Smooth muscle cell (in vitro differentiated cells): Measurements from ENCODE around the gene RGS19. TPM values are rescaled to one million over a fixed set of nuclear protein-coding genes. Genes with fewer than 3 reads are reported as not detected.
A peak's percentile ranks its signal among the peaks of the same experiment; 100 is the strongest.

Source experiments
- DNase-seq: peaks from one replicate; lab custom pipeline; 2025; ENCODE audit not compliant: unreplicated experiment; lab: John Stamatoyannopoulos, UW
- H2AFZ ChIP-seq: fragments of 200-600 bp; sonication (generic); 2 replicates; pipeline ENCODE4 v1.6.0; 2016; ENCODE audit warnings: antibody characterized with exemption, low read depth, mild to moderate bottlenecking
- H3F3A ChIP-seq: fragments of 200-600 bp; sonication (generic); 2 replicates; pipeline ENCODE4 v1.6.0; 2017; ENCODE audit warnings: antibody characterized with exemption, low read depth
- H3K27ac ChIP-seq: fragments of 200-600 bp; sonication (generic); 2 replicates; pipeline ENCODE4 v1.5.1; 2016; ENCODE audit warnings: low read depth, mild to moderate bottlenecking
- H3K27me3 ChIP-seq: fragments of 200-600 bp; sonication (generic); 2 replicates; pipeline ENCODE4 v1.6.1; 2016; ENCODE audit warnings: low read depth, mild to moderate bottlenecking
- H3K36me3 ChIP-seq: fragments of 200-600 bp; sonication (generic); 2 replicates; pipeline ENCODE4 v1.5.1; 2016; ENCODE audit warnings: low read depth
- H3K4me1 ChIP-seq: fragments of 200-600 bp; sonication (generic); 2 replicates; pipeline ENCODE4 v1.5.1; 2016; ENCODE audit warnings: low read depth
- H3K4me2 ChIP-seq: fragments of 200-600 bp; sonication (generic); 2 replicates; pipeline ENCODE4 v1.6.0; 2016; ENCODE audit warnings: mild to moderate bottlenecking
- H3K4me3 ChIP-seq: fragments of 200-600 bp; sonication (generic); 2 replicates; pipeline ENCODE4 v1.5.1; 2016; ENCODE audit warnings: mild to moderate bottlenecking
- H3K79me2 ChIP-seq: fragments of 200-600 bp; sonication (generic); 2 replicates; pipeline ENCODE4 v1.6.0; 2016; ENCODE audit warnings: low read depth, mild to moderate bottlenecking
- H3K9ac ChIP-seq: fragments of 200-600 bp; sonication (generic); 2 replicates; pipeline ENCODE4 v1.6.0; 2016; ENCODE audit warnings: low read depth
- H3K9me3 ChIP-seq: fragments of 200-600 bp; sonication (generic); replicated peaks from 2 replicates; pipeline ENCODE4 v1.5.1; 2016; ENCODE audit warnings: low read depth
- H4K20me1 ChIP-seq: fragments of 200-600 bp; sonication (generic); 2 replicates; pipeline ENCODE4 v1.6.0; 2016; ENCODE audit warnings: low read depth
- WGBS: methylation state at CpG from one replicate; pipeline ENCODE4 v1.1.7; 2016; ENCODE audit warnings: low lambda C conversion rate; 5-methylcytosine and 5-hydroxymethylcytosine counted together
- polyA plus RNA-seq: library from polyadenylated mRNA; unstranded; fragments of >200 nt; fragmentation: Nextera tagmentation; extraction: Ambion mirVana; gene quantifications from 2 replicates; pipeline ENCODE4 v1.2.1, GENCODE V29; 2016
- total RNA-seq: library from RNA; depleted of rRNA; stranded (reverse); fragments of >200 nt; gene quantifications from 2 replicates; pipeline ENCODE4 v1.2.3, GENCODE V29; 2014
- TF ChIP-seq, protein P1 (sequence below): fragments of 200-600 bp; sonication (generic); IDR thresholded peaks from 2 replicates; pipeline ENCODE4 v1.5.1; 2017; ENCODE audit warnings: borderline replicate concordance, mild to moderate bottlenecking, antibody characterized with exemption; ENCODE audit not compliant: insufficient read depth, poor library complexity, severe bottlenecking

The RGS19 gene
- total and polyA plus RNA-seq, 2 experiments from 2014 or later = 17.4 to 24.6 TPM

DNA sequence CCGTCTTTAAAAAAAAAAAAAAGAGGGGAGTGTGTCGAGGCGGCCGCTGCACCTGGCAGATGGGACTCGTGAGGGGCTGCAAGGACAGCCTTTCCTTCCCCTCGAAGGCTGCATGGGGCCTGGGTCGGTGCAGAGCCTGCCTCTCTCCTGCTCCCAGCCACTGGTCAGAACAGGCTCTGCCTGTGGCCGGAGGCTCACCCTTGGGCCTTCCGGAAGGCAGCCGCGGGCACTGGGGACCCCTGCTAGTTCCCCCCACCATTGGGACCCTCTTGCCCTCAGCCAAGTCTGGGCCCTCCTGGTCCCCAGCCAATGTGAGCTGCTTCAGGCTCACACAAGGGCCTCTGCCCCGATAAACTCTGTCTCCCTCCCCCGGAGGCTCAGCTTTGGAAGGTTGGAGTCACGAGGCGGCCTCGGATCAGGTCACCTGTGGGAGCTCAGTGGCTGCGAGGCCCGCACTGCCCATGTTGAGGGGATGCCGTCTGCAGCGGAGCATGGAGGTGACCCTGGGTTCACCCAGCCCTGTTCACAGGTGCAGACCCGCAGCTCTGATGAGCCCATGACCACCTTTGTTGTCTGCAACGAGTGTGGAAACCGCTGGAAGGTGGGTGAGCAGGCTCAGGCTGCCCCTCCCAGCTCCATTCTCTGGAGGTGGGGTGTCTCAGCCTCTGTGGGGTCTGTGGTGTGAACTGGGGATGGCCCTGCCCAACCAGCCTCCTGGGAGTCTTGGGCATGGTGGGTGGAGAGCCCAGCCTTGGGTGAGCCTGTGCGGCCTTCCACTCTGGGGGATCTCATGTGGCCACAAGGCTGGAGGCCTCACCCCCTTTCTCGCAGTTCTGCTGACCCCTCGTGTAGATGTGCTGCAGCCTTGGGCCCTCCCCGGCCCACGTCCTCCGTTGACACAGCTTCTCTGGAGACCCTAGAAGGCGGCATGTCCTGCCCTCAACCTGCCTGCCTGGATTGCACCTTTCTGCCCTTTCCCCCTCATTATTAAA lies 7.7 kb downstream of the RGS19 start:
- TF ChIP-seq, protein P1, sequence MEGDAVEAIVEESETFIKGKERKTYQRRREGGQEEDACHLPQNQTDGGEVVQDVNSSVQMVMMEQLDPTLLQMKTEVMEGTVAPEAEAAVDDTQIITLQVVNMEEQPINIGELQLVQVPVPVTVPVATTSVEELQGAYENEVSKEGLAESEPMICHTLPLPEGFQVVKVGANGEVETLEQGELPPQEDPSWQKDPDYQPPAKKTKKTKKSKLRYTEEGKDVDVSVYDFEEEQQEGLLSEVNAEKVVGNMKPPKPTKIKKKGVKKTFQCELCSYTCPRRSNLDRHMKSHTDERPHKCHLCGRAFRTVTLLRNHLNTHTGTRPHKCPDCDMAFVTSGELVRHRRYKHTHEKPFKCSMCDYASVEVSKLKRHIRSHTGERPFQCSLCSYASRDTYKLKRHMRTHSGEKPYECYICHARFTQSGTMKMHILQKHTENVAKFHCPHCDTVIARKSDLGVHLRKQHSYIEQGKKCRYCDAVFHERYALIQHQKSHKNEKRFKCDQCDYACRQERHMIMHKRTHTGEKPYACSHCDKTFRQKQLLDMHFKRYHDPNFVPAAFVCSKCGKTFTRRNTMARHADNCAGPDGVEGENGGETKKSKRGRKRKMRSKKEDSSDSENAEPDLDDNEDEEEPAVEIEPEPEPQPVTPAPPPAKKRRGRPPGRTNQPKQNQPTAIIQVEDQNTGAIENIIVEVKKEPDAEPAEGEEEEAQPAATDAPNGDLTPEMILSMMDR = no peak
- H2AFZ ChIP-seq = no peak overlapping the region

DNA sequence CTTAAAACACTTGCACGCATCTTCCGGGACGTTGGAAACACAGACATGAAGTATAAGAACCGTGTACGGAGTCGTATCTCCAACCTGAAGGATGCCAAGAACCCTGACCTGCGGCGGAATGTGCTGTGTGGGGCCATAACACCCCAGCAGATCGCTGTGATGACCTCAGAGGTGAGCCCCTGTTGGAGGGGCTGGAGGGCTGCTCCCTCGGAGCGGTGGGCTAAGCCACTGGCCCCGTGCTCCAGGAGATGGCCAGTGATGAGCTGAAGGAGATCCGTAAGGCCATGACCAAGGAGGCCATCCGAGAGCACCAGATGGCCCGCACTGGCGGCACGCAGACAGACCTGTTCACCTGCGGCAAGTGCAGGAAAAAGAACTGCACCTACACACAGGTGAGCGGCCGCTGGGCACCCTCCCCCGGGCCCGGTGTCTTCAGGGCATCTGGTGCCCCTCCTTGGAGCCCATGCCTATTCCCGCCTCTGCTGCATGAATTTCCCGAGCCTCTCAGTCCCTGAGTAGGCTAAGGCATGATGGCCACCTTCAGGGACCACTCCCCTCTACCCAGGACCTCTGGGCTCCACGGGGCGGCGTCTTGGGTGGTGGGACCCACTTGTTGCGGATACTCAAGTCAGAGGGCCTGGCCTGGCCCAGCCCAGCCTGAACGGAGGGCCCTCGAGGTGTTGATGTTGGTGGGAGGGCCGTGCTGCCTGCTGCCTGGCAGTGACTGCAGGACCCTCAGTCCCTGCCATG lies 8.9 kb downstream of the RGS19 start:
- Histone ChIP-seq H3K79me2 (no peaks in the 10 kb centered on the region), H3K9me3 (no peaks in the 10 kb centered on the region), H3K9ac (no peak overlapping the region), H3K4me1 (no peaks in the 10 kb centered on the region), H4K20me1 (no peaks in the 10 kb centered on the region), H3K4me2 (no peak overlapping the region), H3K27ac (no peak overlapping the region), H3K4me3 (no peak overlapping the region), H3F3A (no peaks in the 10 kb centered on the region), H3K27me3 (no peaks in the 10 kb centered on the region), H2AFZ (no peak overlapping the region), H3K36me3 (no peaks in the 10 kb centered on the region)
- 97% methylated on average over 31 of the region's 31 CpGs for WGBS
- DNase-seq = no peak
- TF ChIP-seq, protein P1 = no peak

More for the DNA sequence above, 7.7 kb downstream of the RGS19 start:
- Histone ChIP-seq H3K27ac (no peak overlapping the region), H3K4me2 (no peak overlapping the region), H3K27me3 (no peaks in the 10 kb centered on the region), H3K36me3 (no peaks in the 10 kb centered on the region), H3F3A (no peaks in the 10 kb centered on the region), H3K4me3 (no peak overlapping the region), H3K4me1 (no peaks in the 10 kb centered on the region), H3K79me2 (no peaks in the 10 kb centered on the region), H3K9me3 (no peaks in the 10 kb centered on the region), H4K20me1 (no peaks in the 10 kb centered on the region), H3K9ac (no peak overlapping the region)
- 94% methylated on average over 28 of the region's 30 CpGs for WGBS
- DNase-seq = no peak

DNA sequence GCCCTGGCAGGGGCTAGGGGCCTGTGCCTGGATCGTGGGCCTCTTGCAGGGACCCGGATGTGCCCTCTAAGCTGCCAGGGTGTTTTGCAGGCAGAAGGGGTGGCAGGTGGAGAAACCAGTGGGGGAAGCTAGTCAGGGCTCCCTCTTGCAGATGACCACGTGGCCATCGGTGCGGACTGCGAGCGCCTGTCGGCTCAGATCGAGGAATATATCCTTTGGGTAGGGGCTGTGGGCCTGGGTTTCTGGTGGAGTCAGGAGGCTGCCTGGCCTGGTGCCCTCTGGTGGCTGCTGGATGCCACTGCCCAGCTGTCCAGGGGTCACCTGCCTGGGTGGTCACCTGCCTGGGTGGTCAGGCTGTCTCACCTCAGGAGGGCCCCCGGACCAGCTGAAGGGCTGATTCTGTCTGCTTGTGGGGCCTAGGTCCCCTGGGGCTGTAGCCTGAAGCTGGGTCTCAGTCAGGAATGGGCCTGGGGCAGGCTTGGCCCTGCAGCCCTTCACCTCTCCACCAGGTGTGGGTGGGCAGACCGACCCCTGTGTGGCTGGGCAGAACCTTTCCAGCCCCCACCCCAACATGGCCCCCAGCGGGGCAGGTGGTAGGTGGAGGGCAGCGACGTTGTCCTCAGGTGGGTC lies 9.6 kb downstream of the RGS19 start:
- TF ChIP-seq, protein P1 = peak; percentile 72
- Histone ChIP-seq H2AFZ (no peak overlapping the region), H4K20me1 (peaks cover under 1% of the 10 kb centered on the region), H3K4me3 (no peak overlapping the region), H3K27ac (no peak overlapping the region), H3K4me2 (no peak overlapping the region), H3K27me3 (no peaks in the 10 kb centered on the region), H3K4me1 (no peaks in the 10 kb centered on the region), H3K9ac (no peak overlapping the region), H3K79me2 (no peaks in the 10 kb centered on the region), H3F3A (no peaks in the 10 kb centered on the region), H3K36me3 (no peaks in the 10 kb centered on the region), H3K9me3 (no peaks in the 10 kb centered on the region)
- DNase-seq = no peak
- 81% methylated on average over 14 of the region's 14 CpGs for WGBS
